ENCODE measurements around the gene GGACT.
A peak's percentile ranks its signal among the peaks of the same experiment; 100 is the strongest.
"Not testable (repeated sequence)": the region's sequence is repeated elsewhere in the genome, so short reads cannot be mapped to it uniquely, and the experiment has no call there.

Gene GGACT
- total RNA-seq: 2.2 to 9.6 (median 6.5) reads per million in 18 experiments

- peak; percentile 60 to 76 for DNase-seq
Measured at GRCh38 chr13:100588331-100589177, at the start of gene GGACT. GGACT (minus strand) TSS chr13:100588789; CDS start chr13:100532591, 56,198 bp downstream.

- no peak for DNase-seq
Measured at GRCh38 chr13:100637796-100638195, 49.2 kb upstream of the GGACT start.

GRCh38 chr13:100637380-100637779 is 48.8 kb upstream of the GGACT start:
- no peak for DNase-seq

- no peak for DNase-seq
Measured at GRCh38 chr13:100636441-100636840, 47.9 kb upstream of the GGACT start.

- no peak for DNase-seq
Measured at GRCh38 chr13:100636004-100636403, 47.4 kb upstream of the GGACT start.

GRCh38 chr13:100634696-100635095 is 46.1 kb upstream of the GGACT start:
- no peak for DNase-seq

- DNase-seq: no peak
Measured at GRCh38 chr13:100633461-100633860, 44.9 kb upstream of the GGACT start.

- DNase-seq: no peak
Measured at GRCh38 chr13:100630555-100630954, 42.0 kb upstream of the GGACT start.

GRCh38 chr13:100627120-100627519 is 38.5 kb upstream of the GGACT start:
- DNase-seq: no peak

GRCh38 chr13:100625447-100625846 is 36.9 kb upstream of the GGACT start:
- no peak for DNase-seq

GRCh38 chr13:100620792-100621191 is 32.2 kb upstream of the GGACT start:
- no peak for DNase-seq

GRCh38 chr13:100619940-100620339 is 31.4 kb upstream of the GGACT start:
- DNase-seq: no peak

- DNase-seq: not testable (repeated sequence)
Measured at GRCh38 chr13:100618897-100619296, 30.3 kb upstream of the GGACT start.

- no peak for DNase-seq
Measured at GRCh38 chr13:100613031-100613430, 24.4 kb upstream of the GGACT start.

- no peak for DNase-seq
Measured at GRCh38 chr13:100611678-100612492, 23.3 kb upstream of the GGACT start.

- peak; percentile 1 to 53 for DNase-seq
Measured at GRCh38 chr13:100610391-100611347, 22.1 kb upstream of the GGACT start.

GRCh38 chr13:100608906-100609305 is 20.3 kb upstream of the GGACT start:
- peak; percentile 40 to 61 for DNase-seq

- DNase-seq: no peak
Measured at GRCh38 chr13:100608489-100608888, 19.9 kb upstream of the GGACT start.

GRCh38 chr13:100604918-100605710 is 16.5 kb upstream of the GGACT start:
- DNase-seq: peak; percentile 51 to 68

GRCh38 chr13:100602493-100603111 is 14.0 kb upstream of the GGACT start:
- DNase-seq: no peak

- no peak for DNase-seq
Measured at GRCh38 chr13:100601716-100602115, 13.1 kb upstream of the GGACT start.
